Measurements from ENCODE around the gene ZNF215. TPM values are rescaled to one million over a fixed set of nuclear protein-coding genes. Genes with fewer than 3 reads are reported as not detected.

The ZNF215 gene
- total and polyA plus RNA-seq, 2 of the 4 experiments (the other 2 are of a cell fraction) = 3.4 to 7.7 TPM

- Histone ChIP-seq H4K20me1 (ENCODE audit: insufficient read depth, low read length) (no peaks in the 10 kb centered on the region), H3K9ac (ENCODE audit: low read depth, low read length) (no peak overlapping the region), H3K4me3 (ENCODE audit: insufficient read depth, low read depth, low read length) (no peak overlapping the region), H2BK120ac (ENCODE audit: low read depth, low read length) (no peak overlapping the region), H3K27me3 (ENCODE audit: control insufficient read depth, insufficient read depth, low read length) (no peaks in the 10 kb centered on the region), H3K9me3 (ENCODE audit: control insufficient read depth, insufficient read depth, low read length) (no peaks in the 10 kb centered on the region), H2AFZ (replicated peaks; ENCODE audit: low read length, poor library complexity) (no peak overlapping the region), H3K79me1 (ENCODE audit: low read depth in 1 of 2, low read length in 2 of 2) (peaks cover 6% of the 10 kb centered on the region in 2 experiments), H3K27ac (ENCODE audit: insufficient read depth, low read length) (no peak overlapping the region), H2BK20ac (ENCODE audit: low read depth, low read length) (no peak overlapping the region), H3K14ac (replicated peaks; ENCODE audit: low read depth, low read length) (no peak overlapping the region), H2AK5ac (ENCODE audit: low read depth, low read length) (no peak overlapping the region), H3K56ac (ENCODE audit: extremely low read depth, insufficient read depth, low read length) (no peak overlapping the region), H3K36me3 (ENCODE audit: control insufficient read depth, insufficient read depth, low read length) (no peaks in the 10 kb centered on the region), H3K18ac (ENCODE audit: low read depth, low read length) (no peak overlapping the region), H3K9me1 (ENCODE audit: insufficient read depth, low read length) (no peaks in the 10 kb centered on the region), H3K4me1 (ENCODE audit: control insufficient read depth, insufficient read depth, low read length) (no peaks in the 10 kb centered on the region), H4K91ac (ENCODE audit: insufficient read depth, low read depth, low read length) (no peak overlapping the region), H2AK9ac (replicated peaks; ENCODE audit: low read depth, low read length, poor library complexity) (no peak overlapping the region), H2BK5ac (ENCODE audit: low read depth, low read length, poor library complexity, severe bottlenecking) (no peak overlapping the region), H2BK15ac (ENCODE audit: low read depth, low read length) (no peak overlapping the region), H3K4me2 (ENCODE audit: low read depth, low read length) (no peak overlapping the region), H4K5ac (ENCODE audit: low read depth, low read length) (no peak overlapping the region), H4K8ac (ENCODE audit: low read depth in 2 of 2, low read length in 2 of 2) (peak overlapping the region in 1 of 2 experiments; percentile 83; a peak in 1 of 4 replicates), H3K4ac (ENCODE audit: low read depth, low read length) (no peak overlapping the region), H3K23ac (ENCODE audit: low read depth, low read length) (no peak overlapping the region)
- dilution Hi-C loops (cut with HindIII; ENCODE audit: low sequenced_read_pairs, unreplicated experiment) (no loop called here), in situ Hi-C loops (cut with MboI; ENCODE audit: low sequenced_read_pairs) (no loop called here), intact Hi-C loops (cut with micrococcal nuclease) (no loop called here)
- no peak for ATAC-seq (ENCODE audit: low read depth)
- TF ChIP-seq RAD21 (IDR thresholded peaks at IDR 0.05; ENCODE audit: low read length) (no peak), CEBPB (IDR thresholded peaks at IDR 0.05; ENCODE audit: low read depth, low read length) (no peak), USF2 (IDR thresholded peaks at IDR 0.05; ENCODE audit: low read depth, low read length) (no peak), BHLHE40 (IDR thresholded peaks at IDR 0.05; ENCODE audit: low read depth, low read length) (no peak), POLR2A (IDR thresholded peaks at IDR 0.05; ENCODE audit: low read depth, low read length) (no peak), CHD1 (IDR thresholded peaks at IDR 0.05; ENCODE audit: low read depth, low read length) (no peak), SMC3 (IDR thresholded peaks at IDR 0.05; ENCODE audit: low read depth, low read length) (no peak), CTCF (conservative IDR thresholded peaks at IDR 0.05; ENCODE audit: low read depth, low read length) (no peak), ELK1 (IDR thresholded peaks at IDR 0.05; ENCODE audit: borderline replicate concordance, low read depth, low read length) (no peak), MXI1 (IDR thresholded peaks at IDR 0.05; ENCODE audit: borderline replicate concordance, low read depth, low read length) (no peak), MAFK (IDR thresholded peaks at IDR 0.05; ENCODE audit: low read depth, low read length) (no peak)
- no peak for DNase-seq
- CTCF ChIA-PET = no interaction called here
- POLR2A ChIA-PET (ENCODE audit: unreplicated experiment) = no interaction called here
- no TSS peak for BruUV-seq (replicated peaks)
Measured at GRCh38 chr11:6925007-6925577, 1.1 kb upstream of the ZNF215 start.

All from IMR-90 (cell line).